Measurements from ENCODE around the gene HS6ST3. TPM values are rescaled to one million over a fixed set of nuclear protein-coding genes. Genes with fewer than 3 reads are reported as not detected.
"Not testable (repeated sequence)": the region's sequence is repeated elsewhere in the genome, so short reads cannot be mapped to it uniquely, and the experiment has no call there.

The HS6ST3 gene
- total RNA-seq, result 1 to 10 TPM in 1 of 6 donors, under 1 TPM in 4, not detected in 1; 0.03 to 1.0 (median 0.22) TPM

GRCh38 chr13:96089749-96090239 is at the start of gene HS6ST3:
Gene HS6ST3, plus strand, starts transcription at chr13:96090107.
- Histone ChIP-seq H3K9me3 (no peaks in the 10 kb centered on the region), H3K36me3 (no peaks in the 10 kb centered on the region), H3K27ac (no peak within 1 kb of the TSS), H3K27me3 (peaks cover 0 to 25% (median 14%) of the 10 kb centered on the region in 4 donors), H3K4me3 (peak within 1 kb of the TSS in 3 of 4 donors; percentile 40 to 50 (median 48)), H3K4me1 (peaks cover 12 to 26% (median 19%) of the 10 kb centered on the region in 4 donors)
- no peak for TF ChIP-seq POLR2A (IDR thresholded peaks at IDR 0.05)
- DNase-seq, result peak in 1 of 2 donors; percentile 79
- peak in 1 of 2 donors; percentile 16 for ATAC-seq (ENCODE audit: low FRiP score in 2 of 2)
- 0 to 2% methylated on average over 23 to 30 of the region's 35 CpGs for WGBS, 2 donors

GRCh38 chr13:96041326-96042110 is 48.4 kb upstream of the HS6ST3 start:
- TF ChIP-seq POLR2A (IDR thresholded peaks at IDR 0.05) (no peak), POLR2AphosphoS5 (IDR thresholded peaks at IDR 0.05) (no peak), EP300 (IDR thresholded peaks at IDR 0.05) (no peak), CTCF (IDR thresholded peaks at IDR 0.05) (no peak)
- peak in 1 of 2 donors; percentile 6 for DNase-seq
- Histone ChIP-seq H3K36me3 (no peaks in the 10 kb centered on the region), H3K27me3 (no peaks in the 10 kb centered on the region), H3K9me3 (peaks cover 0 to 4% (median 2%) of the 10 kb centered on the region in 4 donors), H3K4me1 (no peaks in the 10 kb centered on the region), H3K4me3 (no peak overlapping the region), H3K27ac (no peak overlapping the region)
- 88 to 89% methylated on average over 2 to 4 of the region's 4 CpGs for WGBS, 2 donors
- ATAC-seq (ENCODE audit: low FRiP score in 2 of 2), result no peak

- Histone ChIP-seq H3K27ac (no peak overlapping the region), H3K4me1 (no peaks in the 10 kb centered on the region), H3K9me3 (peaks cover 0 to 5% (median 2%) of the 10 kb centered on the region in 4 donors), H3K4me3 (no peak overlapping the region), H3K27me3 (no peaks in the 10 kb centered on the region), H3K36me3 (no peaks in the 10 kb centered on the region)
- WGBS, 2 donors, result 92 to 100% methylated on average over 1 of the region's 1 CpG
- TF ChIP-seq POLR2A (IDR thresholded peaks at IDR 0.05) (no peak), POLR2AphosphoS5 (IDR thresholded peaks at IDR 0.05) (no peak), CTCF (IDR thresholded peaks at IDR 0.05) (no peak), EP300 (IDR thresholded peaks at IDR 0.05) (no peak)
- ATAC-seq (ENCODE audit: low FRiP score in 2 of 2), result no peak
- no peak for DNase-seq
Observed at GRCh38 chr13:96044238-96044637, 45.7 kb upstream of the HS6ST3 start.

GRCh38 chr13:96046449-96047126 is 43.3 kb upstream of the HS6ST3 start:
- 93 to 97% methylated on average over 15 to 16 of the region's 16 CpGs for WGBS, 2 donors
- not testable (repeated sequence) for H3K9me3 ChIP-seq; H3K27ac ChIP-seq; H3K36me3 ChIP-seq; H3K4me3 ChIP-seq; ATAC-seq (ENCODE audit: low FRiP score in 2 of 2); H3K4me1 ChIP-seq; H3K27me3 ChIP-seq
- DNase-seq, result peak in 1 of 2 donors; percentile 1

GRCh38 chr13:96050955-96051354 is 39.0 kb upstream of the HS6ST3 start:
- peaks cover 0 to 15% (median 5%) of the 10 kb centered on the region in 4 donors for H3K4me1 ChIP-seq
- not testable (repeated sequence) for DNase-seq; H3K27ac ChIP-seq; ATAC-seq (ENCODE audit: low FRiP score in 2 of 2); H3K27me3 ChIP-seq; H3K36me3 ChIP-seq; H3K4me3 ChIP-seq; H3K9me3 ChIP-seq
- 82 to 88% methylated on average over 4 of the region's 4 CpGs for WGBS, 2 donors

- not testable (repeated sequence) for H3K4me3 ChIP-seq; H3K27ac ChIP-seq; DNase-seq; H3K9me3 ChIP-seq; H3K36me3 ChIP-seq; H3K27me3 ChIP-seq; ATAC-seq (ENCODE audit: low FRiP score in 2 of 2)
- H3K4me1 ChIP-seq, result peaks cover 0 to 15% (median 5%) of the 10 kb centered on the region in 4 donors
- WGBS, 2 donors, result 94% methylated on average over 5 of the region's 5 CpGs
Observed at GRCh38 chr13:96051491-96051890, 38.4 kb upstream of the HS6ST3 start.

GRCh38 chr13:96051946-96052345 is 38.0 kb upstream of the HS6ST3 start:
- peaks cover 0 to 15% (median 5%) of the 10 kb centered on the region in 4 donors for H3K4me1 ChIP-seq
- H3K27me3 ChIP-seq; H3K27ac ChIP-seq; DNase-seq; H3K4me3 ChIP-seq; H3K9me3 ChIP-seq; ATAC-seq (ENCODE audit: low FRiP score in 2 of 2); H3K36me3 ChIP-seq: not testable (repeated sequence)
- WGBS, 2 donors, result 88 to 90% methylated on average over 3 of the region's 3 CpGs

All from upper lobe of left lung (tissue), 6 donors.